Globus pallidus (tissue), 1 donor: ENCODE data around the gene CIROP.
A peak's percentile ranks its signal among the peaks of the same experiment; 100 is the strongest.

Experiments used
- DNase-seq: peaks from one replicate; pipeline ENCODE4 v3.0.0-alpha.2; 2015; ENCODE audit warnings: low spot score

Gene CIROP

DNA sequence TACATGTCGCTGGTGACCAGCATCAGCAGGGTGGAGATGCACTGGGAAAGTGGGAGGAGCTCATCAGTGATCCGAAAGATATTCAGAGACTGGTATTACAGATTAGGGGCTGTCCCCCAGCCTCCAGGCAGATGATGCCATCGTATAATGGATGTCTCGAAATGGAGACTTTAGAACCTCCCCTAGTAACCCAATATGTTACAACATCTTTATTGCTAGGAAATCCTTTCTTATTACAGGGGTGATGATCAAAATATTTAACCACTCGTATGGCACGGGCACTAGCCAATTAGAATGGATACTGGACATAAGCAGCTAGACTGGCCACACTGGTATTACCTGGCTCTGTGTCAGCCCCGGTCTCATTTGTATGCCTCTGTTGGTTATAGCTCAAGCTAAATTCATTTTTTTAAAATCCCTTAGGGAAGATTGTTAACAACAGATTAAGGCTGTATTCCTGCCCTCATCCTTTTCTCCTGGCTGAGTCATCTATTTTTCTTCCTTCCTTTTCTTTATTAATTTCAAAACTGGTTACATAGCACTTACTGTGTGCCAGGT, 25.0 kb upstream of the CIROP start:
- DNase-seq: no peak

DNA sequence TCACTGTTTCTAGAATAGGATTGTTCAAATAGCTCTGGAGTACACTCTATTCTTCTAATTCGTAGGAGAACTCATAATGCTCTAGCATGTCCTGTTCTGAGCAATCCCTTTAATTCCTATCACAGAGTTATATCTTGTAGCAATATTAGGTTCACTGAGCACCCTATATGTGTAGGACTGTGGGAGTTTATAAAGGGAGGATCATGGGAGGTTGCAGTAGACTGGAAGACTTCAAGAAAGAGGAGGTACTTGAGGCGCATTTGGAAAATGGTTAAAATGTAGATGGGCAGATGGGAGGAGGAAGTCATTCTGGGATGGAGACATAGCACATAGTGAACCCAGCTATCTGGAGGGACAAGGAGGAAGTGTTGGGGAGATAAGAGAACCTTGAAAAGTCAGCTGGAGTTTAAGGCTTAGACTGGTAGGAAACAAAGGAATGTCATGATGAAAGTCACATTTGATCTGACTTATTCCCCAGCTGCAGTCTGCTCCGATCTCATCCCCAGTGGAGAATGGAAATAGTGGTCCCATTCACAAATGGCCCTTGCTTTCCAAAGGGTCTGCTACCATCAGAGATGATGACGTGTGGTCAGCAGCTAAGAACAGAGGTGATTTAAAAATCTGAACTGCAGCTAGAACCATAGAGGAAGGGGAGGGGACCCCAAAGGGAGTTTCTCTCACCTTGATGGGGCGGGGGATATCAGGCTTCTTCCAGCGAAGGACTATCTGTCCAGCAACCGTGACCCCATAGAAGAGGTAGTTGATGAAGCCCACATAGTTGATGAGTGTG, 24.4 kb upstream of the CIROP start:
- no peak for DNase-seq

DNA sequence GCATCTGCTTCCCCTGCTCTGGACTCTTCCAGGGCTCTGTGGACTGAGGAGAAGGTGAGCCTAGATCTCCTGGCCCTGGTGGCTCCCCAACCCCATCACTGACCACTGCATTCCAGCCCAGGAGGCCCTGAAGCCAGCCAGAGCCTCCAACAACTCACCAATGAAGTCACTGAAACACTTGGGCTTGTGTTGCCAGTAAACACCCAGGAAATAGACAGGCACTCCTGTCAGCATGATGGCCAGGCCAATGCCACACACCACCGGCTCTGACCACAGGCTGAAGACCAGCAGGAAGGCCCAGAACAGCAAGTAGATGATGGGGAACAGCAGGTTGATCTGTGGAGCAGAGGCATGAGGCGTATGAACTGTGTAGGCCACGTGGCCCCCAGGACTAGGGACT, 23.1 kb upstream of the CIROP start:
- no peak for DNase-seq

DNA sequence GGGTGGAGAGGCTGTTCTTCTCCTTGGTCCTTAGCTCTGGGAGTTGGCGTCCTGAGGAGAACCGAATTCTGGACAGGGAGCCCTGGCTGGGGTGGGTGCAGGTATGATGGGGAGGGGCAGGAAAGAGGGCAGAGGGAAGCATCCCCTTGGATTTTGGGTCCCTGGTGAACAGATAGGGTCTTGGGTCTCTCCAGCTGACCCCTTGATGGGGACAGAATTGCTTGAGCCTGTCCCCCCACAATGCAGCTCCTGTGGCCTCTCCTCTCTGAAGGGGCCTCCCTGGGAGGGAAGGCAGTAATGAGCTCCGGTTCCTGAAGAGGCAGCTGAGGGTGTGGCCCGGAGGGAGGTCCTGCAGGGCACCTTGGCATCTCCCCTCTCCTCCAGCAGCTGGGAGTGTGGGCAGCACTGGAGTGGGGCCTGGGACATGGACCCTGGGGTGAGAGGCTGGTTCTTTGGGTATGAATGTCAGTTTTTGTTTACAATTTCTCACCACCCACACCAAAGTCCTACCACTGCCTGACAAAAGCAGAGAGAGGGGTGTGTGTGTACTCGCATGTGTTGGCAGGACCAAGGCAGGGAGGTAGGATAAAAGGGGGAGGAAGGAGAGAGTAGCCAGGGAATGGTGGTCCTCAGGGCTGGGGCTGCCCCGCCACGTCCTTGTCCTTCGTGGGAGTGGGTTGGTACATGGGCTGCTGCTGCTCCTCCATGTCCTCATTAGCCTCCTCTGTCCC, 21.9 kb upstream of the CIROP start:
- no peak for DNase-seq

DNA sequence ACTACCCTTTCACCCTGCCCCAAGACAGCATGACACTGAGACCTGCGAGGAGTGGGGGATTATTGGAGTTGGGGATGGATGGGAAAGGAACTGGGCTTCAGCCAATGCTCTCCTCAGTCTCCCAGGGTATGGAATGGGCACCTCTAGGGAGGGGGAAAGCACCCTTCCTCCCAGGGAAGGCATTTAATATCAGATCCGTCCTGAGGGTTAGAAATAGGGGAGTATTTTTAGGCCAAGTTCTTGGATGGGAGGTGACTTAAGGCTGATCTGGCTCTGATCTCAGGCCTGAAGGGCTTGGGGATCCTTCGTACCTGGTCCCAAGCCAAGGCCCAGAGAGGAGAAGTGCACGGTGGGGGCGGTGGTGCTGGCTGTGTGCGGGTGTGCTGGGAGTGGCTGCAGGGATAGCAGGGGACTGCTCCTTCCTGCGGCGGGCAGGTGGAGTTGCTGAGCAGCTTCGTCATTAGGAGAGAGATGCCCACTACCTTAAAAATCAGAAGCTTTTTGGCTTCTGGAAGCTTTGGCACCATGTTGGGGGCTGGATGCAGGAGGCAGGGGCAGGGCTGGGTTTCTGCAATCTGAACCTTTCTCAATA, 21.2 kb upstream of the CIROP start:
- no peak for DNase-seq

DNA sequence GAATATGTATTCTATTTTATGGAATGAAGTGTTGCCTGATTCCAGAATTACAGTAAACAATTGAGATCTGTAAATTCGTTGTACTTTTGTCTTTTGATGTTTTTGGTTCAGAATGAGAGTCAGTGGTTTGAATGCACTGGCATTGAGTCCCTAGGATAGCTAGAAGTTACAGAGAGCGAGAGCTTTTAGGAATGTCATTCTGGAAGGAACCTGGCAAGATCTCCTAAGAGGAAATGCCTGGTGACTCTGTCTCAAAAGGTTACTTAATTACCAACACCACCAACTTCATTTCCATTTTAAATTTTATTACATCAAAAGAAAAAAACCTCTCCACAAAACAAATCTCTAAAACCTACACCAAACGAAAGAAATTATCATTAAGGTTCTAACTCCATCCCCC, 20.2 kb upstream of the CIROP start:
- DNase-seq: no peak

DNA sequence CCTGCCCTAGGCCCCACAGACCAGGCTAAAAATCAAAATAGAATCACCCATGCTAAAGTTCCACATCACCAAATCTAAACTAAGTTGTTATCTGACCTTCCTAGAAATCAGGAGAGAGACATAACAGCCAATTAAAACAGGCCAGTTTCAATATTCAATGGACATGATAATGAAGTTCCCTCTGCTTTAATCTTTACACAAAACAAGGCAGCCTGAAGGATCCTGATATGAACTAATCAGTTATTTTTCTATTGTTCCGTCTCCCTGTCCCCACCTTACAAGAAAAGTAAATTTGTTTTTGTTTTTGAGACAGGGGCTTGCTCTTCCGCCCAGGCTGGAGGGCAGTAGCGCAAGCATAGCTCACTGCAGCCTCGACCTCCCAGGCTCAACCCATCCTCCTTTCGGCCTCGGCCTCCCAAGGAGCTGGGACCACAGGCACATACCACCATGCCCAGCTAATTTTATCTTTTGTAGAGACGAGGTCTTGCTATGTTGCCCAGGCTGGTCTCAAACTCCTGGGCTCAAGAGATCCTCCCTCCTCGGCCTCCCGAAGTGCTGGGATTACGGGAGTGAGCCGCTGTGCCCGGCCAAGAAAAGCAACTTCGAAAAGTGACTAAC, 19.7 kb upstream of the CIROP start:
- DNase-seq: no peak

DNA sequence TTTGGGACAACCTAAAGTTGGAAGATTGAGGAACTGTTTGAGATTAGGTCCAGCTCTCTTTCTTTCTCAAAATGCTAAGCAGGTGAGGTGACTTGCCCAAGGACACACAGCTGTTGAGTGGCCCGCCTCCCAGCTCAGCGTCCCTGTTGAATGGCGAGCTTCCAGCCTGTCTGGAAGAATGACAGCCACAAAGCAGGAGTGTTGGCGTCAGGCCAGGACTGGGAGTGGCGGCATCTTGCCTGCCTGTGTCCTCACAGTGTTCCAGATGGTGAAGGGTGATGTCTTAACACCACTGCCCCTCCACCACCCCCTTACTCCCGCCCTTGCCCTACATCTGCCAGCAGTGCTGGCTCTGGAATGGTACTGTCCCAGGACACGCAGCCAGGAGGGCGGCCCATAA, 18.6 kb upstream of the CIROP start:
- no peak for DNase-seq

DNA sequence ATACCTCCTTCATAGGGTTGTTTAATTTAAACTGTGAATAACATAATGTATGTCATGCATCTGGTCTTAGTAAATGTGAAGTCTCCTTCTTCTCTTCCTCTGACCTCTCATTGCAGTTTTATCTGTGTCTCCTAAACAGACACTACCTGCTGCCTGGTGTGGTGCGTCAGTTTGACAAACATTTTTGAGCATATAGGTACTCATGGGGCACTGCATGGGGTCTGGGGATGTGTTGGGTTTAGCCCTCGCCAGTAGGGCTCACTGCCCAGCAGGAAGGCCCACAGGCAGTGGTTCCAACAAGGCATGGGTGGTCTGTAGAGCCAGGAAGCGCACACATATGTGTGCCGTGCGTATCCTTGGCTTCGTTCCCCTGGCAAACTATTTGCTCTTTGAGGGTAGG, 17.3 kb upstream of the CIROP start:
- DNase-seq: no peak

DNA sequence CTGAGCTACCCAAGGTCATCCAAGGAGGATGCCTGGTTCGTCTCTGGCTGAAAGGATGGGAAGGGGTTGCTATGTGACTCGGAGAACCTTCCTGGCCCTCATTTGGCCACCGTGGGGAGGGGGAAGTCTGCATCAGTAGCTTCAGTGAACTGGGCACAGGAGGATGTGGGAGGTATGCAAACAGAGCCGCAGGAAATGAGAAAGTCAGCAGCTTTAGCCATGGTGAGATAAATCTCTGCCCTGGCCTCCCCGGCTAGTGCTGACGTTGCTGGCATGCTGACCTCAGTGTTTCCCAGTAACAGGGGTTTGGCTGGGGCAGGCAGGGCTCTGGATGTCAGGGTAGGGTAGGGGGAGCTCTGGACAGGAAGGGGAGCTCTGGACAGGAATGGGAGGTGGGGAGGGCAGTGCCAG, 16.6 kb upstream of the CIROP start:
- no peak for DNase-seq

DNA sequence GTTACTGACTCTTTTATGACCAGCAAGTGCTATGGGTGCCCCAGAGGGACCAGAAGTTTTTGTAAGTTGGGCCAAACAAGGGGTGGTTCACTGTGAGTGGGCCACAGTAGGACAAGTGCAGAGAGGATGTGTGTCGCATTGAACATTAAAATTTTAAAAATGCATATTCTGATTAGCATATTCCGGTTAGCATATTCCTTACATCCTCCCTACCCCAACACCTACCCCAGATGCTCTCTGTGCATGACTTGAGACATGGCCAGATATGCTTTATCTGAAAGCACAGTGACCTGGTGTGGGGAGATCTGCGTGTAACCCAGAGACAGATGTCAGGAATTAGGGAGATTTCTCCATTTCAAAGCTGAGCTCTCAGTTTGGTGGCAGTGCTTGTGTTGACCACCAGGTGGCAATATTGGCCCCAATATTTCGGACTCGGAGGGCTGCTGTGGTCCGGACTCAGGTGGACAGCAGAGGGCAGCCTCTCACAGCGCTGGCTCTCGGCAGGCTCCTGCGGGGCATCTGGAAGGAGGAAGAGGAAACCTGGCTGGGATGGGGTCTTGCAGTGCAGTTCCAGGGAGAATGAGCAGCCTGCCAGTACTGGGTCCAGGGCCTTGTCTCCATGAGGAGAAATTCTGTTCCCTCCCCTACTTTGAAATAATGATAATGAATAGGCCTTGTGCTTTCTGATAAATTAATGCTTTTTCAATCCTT, 15.9 kb upstream of the CIROP start:
- DNase-seq: peak; percentile 85

DNA sequence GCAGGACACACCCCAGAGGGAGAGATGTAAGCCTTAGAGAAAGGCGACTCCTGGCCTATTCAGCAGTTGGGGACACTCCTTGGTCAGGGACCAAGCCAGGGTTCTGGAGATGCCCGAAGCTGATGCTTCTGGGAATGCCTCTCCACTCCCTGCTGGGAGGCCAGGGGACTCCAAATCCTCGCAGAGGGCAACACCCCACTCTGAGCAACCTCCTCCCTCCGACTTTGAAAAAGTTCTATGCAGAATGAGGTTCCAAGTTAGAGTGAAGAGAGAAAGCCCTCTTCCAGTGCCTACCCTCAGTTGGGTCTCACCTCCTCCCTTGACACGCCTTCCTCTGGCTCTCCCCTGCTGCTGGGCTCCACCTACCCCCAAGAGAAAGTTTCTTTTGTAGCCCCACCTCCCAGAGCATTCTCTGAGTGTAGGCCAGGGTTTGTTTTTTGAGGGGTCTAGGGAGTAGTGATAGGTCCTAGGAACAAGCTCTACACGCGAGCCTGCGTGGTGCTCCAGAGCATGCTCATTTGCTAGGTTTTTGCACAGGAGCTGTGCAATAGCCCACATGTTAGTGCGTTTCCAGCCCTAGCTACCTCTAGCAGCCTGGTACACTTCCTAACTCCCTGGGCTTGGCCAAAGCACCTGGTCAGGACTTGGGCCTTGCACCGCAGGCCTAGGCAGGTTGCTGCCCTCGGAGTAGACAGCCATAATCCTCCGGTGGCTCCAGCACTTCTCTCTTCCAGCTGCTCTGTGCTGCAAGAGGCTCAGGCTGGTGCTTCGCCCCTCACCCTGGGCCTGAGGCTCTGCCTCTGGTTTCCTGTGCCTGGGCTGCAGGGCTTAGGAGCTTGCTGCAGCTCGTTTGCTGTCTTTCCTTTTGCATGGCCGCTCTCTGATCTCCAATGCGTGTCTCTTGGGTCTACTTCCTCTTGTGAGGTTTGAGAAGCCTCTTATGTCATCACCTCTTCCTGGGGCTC, 14.9 kb upstream of the CIROP start:
- no peak for DNase-seq

DNA sequence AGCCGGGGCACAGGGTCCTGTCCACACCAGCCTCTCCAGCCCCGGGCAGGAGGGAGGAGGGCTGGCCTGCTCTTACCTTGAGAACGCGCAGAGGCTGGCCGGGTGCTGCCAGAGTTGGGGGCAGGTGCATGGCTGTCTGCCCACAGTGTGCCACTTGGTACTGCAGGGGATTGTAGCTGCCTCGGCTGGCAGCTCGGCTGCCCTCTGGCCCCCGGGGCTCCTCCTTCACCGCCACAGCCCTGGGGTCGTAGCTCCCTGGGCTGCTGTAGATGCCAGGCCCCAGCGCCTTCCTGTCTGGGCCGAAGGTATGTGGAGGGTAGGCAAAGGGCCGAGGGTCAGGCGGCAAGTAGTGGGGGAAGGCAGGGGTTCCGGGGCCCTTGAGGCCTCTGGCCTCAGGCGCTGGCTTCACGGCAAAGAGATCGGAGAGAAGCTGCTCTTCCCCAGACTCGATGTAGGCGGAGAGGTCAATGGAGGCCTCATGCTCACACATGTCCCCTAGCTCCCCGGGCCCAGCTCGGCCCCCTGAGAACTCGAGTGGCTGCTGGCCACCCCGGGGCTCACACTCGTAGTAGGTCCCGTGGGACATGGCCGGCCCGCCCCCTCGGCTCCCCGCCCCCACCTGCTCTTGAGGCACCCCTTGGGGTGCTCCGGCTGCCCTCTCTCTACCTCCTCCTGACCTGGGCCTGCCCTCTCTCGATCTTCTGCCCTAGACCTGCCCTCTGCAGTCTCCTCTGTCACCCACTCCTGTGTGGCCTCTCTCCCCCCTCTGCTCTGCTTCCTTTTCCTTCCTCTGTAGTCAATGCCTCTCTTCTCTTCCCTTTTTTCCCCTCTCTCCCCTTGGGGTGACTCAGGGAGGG, 13.9 kb upstream of the CIROP start, which contains the start of gene CEBPE:
CEBPE (minus strand) TSS at position 750 of the 857 bp plus-strand sequence; CDS start at position 586, 164 bp downstream.
- no peak for DNase-seq

DNA sequence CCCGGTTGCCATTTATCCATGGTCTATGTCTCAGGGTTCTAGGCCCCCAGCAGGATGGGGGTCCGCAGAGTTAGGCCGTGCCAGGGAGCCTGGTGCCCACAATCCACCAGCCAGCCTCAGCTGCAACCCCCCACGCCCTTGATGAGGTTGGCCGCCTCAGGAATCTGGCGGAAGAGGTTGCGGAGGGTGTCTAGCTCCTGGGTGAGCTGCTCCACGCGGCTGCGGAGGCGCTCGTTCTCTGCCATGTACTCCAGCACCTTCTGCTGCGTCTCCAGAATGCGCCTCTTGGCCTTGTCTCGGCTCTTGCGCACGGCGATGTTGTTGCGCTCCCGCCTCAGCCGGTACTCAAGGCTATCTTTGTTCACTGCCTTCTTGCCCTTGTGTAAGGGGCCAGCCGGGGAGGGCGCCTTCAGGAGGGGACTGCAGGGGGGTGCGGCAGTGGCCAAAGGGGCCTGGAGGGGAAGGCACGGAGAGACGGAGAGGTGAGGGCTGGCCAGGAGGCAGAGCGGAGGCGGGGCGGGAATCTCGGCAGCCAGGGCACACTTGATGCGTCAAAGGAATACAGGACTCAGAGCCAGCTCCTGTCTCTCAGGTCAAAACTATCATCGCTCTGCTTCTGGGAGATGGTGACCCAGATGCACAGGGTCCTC, 12.7 kb upstream of the CIROP start:
- no peak for DNase-seq

DNA sequence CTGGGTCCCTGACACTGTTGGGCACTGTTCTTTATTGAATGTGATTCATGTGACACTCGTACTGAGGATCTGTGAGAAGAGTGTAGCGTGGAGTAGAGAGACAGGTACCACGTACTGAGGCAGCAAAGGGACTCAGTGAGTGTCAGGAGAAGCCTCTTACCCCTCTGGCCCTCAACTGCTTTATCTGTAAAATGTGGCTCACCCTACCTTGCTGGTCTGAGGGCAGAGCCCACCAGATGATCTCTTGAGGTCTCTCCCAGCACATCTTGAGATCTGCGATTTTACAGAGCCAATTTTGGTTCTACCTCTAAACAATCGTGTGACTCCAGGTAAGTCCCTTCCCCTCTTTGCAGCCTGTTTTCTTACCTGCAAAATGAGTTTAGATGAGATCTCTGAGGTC, 11.1 kb upstream of the CIROP start:
- DNase-seq: no peak

DNA sequence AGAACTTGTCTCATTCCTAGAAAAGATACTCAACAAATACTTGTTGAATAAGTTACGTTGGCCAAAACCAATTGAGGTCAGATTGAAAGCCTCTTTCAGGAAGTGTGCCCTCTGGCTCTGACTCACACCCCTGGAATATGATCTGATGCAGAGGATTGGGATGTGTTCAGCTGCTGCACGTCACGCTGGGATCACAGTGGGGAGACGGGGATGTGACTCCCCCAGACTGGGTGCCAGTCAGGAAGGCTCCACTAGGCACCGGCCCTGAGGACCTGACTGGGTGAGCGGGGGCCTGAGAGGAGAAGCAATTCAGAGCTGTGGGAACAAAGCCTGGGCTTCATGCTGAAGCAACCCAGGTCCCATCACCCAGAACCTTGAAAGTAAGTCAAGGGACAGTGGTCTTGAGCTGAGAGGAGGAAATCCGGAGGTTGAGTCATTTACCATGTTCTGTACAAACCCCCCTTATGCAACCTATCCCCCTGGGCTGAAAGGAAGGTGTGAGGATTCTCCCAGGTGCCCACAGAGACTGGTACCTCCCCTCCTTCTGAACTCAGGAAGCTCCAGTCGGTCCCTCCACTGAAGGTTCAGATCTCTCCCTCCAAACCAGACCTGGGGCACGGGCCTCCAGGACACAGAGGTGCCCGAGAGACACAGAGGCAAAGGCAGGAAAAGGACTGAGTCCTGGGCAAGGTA, 10.4 kb upstream of the CIROP start:
- DNase-seq: no peak

DNA sequence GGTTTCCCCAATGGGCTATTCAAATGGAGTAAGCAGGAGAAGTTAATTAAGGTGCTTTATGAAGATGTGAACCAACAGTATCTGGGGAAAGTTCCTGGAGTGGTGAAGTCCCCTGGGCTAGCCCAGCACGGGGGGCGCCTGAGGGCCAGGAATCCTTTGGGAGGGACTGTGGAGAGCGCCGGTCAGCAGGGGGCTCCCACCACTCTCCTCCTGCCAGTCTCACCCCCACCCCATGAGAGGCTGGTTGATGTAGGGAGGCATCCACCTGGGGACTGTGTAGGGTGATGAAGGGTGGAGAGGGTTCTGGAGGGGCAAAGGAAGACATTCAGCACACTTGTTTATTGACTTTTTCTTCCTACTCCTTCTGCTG, 9.9 kb upstream of the CIROP start:
- DNase-seq: no peak

DNA sequence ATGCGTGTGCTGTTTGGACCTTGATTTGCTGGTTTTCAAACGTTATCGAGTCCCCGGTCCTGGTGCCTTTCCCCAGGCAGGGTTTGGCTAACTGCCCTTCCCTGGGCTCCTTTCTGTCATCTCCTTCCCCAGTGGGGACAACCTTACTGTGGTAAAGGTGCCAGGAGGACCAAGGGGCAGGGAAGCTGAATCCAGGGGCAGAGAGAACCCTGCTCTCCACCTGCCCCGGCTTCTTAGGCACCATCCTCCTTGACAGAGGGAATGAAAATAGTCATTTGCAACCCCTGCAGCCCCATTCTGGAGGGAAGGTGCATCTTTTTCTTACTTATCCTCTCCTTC, 9.3 kb upstream of the CIROP start:
- DNase-seq: no peak
